Ascending aorta (tissue), 2 donors: ENCODE measurements around the gene FKRP. TPM values are rescaled to one million over a fixed set of nuclear protein-coding genes. Genes with fewer than 3 reads are reported as not detected.

Source experiments
- DNase-seq, 2 donors: peaks; one replicate each; pipeline ENCODE4 v3.0.0-alpha.2; 2019; ENCODE audit warnings: low spot score in 2 of 2
- H3K27ac ChIP-seq, 2 donors: fragments of 200-600 bp; sonication (generic); one replicate each; pipeline ENCODE4 v1.5.1; 2016 to 2017; ENCODE audit warnings: mild to moderate bottlenecking in 1 of 2
- H3K27me3 ChIP-seq: fragments of 200-600 bp; sonication (generic); one replicate; pipeline ENCODE4 v1.5.1; 2017
- H3K36me3 ChIP-seq, 2 donors: fragments of 200-600 bp; sonication (generic); one replicate each; pipeline ENCODE4 v1.5.1; 2016
- H3K4me1 ChIP-seq, 2 donors: fragments of 200-600 bp; sonication (generic); one replicate each; pipeline ENCODE4 v1.5.1; 2016 to 2017; ENCODE audit warnings: mild to moderate bottlenecking in 1 of 2
- H3K4me3 ChIP-seq, 2 donors: fragments of 200-600 bp; sonication (generic); one replicate each; pipeline ENCODE4 v1.5.1; 2016 to 2017; ENCODE audit warnings: mild to moderate bottlenecking in 1 of 2
- H3K9me3 ChIP-seq, 2 donors: fragments of 200-600 bp; sonication (generic); one replicate each; pipeline ENCODE4 v1.5.1; 2016
- intact Hi-C: fragments of 100-400 bp; cut with DNase I; formaldehyde crosslinking; loops from one replicate; pipeline ENCODE4 v1.15.1; 2023
- total RNA-seq: library from RNA; depleted of rRNA; stranded (reverse); fragments of >200 nt; gene quantifications from one replicate; pipeline ENCODE4 v1.1.0, GENCODE V29; 2016
- TF ChIP-seq, protein P1 (sequence below), 3 experiments: fragments of 200-600 bp in 2 of 3; fragments of 450-650 bp in 1 of 3; sonication (generic) in 2 of 3; IDR thresholded peaks; one replicate each; pipeline ENCODE4 v1.5.1; 2016 to 2019; ENCODE audit warnings: antibody characterized with exemption in 3 of 3, mild to moderate bottlenecking in 1 of 3, moderate library complexity in 1 of 3

Gene FKRP
- total RNA-seq, 1 donor from 2014 or later = 11.8 TPM

DNA sequence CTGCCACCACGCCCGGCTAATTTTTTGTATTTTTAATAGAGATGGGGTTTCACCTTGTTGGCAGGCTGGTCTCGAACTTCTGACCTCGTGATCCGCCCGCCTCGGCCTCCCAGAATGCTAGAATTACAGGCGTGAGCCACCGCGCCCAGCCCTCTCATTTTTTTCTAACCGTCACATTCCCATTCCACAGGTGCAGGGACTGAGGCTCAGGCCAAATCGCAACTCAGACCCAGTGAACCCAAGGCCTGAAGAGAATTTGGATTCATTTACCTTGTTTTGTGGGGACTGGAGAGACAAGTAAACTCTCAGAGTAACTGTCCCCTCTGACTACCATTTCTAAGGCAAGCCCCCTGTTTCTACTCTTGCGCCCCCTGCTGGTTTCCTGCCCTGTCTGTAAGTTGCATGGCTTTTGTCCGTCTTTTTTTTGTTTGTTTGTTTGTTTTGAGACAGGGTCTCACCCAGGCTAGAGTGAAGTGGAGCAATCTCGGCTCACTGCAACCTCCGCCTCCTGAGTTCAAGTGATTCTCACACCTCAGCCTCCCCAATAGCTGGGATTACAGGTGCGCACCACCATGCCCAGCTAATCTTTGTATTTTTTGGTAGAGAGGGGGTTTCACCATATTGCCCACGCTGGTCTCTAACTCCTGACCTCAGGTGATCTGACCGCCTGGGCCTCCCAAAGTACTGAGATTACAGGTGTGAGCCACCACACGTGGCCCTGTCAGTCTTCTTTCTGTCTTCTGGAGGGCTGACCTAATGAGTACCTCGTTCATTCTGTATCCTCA, 2.7 kb downstream of the FKRP start:
- H3K4me3 ChIP-seq = no peak overlapping the region
- peaks cover 0 to 14% of the 10 kb centered on the region in 2 donors for H3K36me3 ChIP-seq
- intact Hi-C loops = no loop called here
- H3K9me3 ChIP-seq = no peaks in the 10 kb centered on the region
- H3K27ac ChIP-seq = no peak overlapping the region
- H3K4me1 ChIP-seq = peaks cover 4 to 14% of the 10 kb centered on the region in 2 donors
- TF ChIP-seq, protein P1, sequence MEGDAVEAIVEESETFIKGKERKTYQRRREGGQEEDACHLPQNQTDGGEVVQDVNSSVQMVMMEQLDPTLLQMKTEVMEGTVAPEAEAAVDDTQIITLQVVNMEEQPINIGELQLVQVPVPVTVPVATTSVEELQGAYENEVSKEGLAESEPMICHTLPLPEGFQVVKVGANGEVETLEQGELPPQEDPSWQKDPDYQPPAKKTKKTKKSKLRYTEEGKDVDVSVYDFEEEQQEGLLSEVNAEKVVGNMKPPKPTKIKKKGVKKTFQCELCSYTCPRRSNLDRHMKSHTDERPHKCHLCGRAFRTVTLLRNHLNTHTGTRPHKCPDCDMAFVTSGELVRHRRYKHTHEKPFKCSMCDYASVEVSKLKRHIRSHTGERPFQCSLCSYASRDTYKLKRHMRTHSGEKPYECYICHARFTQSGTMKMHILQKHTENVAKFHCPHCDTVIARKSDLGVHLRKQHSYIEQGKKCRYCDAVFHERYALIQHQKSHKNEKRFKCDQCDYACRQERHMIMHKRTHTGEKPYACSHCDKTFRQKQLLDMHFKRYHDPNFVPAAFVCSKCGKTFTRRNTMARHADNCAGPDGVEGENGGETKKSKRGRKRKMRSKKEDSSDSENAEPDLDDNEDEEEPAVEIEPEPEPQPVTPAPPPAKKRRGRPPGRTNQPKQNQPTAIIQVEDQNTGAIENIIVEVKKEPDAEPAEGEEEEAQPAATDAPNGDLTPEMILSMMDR (IDR thresholded peaks at IDR 0.05) = peak in 2 of 3 experiments; percentile 70 to 72
- no peaks in the 10 kb centered on the region for H3K27me3 ChIP-seq
- no peak for DNase-seq

DNA sequence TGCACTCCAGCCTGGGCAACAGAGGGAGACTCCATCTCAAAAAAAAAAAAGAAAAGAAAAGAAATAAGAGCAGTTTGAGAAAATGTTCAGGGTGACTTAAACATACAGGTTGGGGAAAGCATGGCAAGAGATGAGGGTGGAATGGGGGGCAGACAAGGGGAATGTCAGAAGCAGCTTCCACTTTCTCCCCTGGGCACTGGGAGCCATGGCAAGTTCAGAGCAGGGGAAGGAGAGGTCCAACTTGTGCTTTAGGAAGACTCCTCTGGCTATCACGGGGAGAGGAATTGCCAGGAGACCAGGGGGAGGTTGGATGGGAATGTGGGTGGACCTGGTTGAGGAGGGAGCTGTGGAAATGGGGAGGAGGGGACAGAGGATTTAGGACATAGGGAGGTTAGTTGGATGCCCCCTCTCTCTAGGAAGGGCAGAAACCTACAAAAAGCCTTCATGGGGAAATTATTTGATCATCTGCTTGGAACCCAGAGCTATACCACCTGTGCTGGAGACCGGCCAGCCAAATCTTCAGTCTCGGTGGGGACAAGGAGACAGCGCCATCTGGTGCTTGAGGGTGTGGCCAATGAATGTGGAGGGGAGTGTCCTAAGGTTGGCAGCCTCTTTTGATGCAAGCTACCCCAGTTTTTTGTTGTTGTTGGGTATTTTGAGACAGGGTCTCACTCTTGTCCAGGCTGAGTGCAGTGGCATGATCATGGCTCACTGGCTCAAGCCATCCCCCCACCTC, 7.7 kb downstream of the FKRP start:
- intact Hi-C loops = no loop called here
- TF ChIP-seq, protein P1 (IDR thresholded peaks at IDR 0.05) = peak; percentile 9 to 21 (median 21)
- Histone ChIP-seq H3K27me3 (no peaks in the 10 kb centered on the region), H3K4me3 (no peak overlapping the region), H3K36me3 (peaks cover 9 to 21% of the 10 kb centered on the region in 2 donors), H3K27ac (no peak overlapping the region), H3K4me1 (no peaks in the 10 kb centered on the region), H3K9me3 (no peaks in the 10 kb centered on the region)
- no peak for DNase-seq

DNA sequence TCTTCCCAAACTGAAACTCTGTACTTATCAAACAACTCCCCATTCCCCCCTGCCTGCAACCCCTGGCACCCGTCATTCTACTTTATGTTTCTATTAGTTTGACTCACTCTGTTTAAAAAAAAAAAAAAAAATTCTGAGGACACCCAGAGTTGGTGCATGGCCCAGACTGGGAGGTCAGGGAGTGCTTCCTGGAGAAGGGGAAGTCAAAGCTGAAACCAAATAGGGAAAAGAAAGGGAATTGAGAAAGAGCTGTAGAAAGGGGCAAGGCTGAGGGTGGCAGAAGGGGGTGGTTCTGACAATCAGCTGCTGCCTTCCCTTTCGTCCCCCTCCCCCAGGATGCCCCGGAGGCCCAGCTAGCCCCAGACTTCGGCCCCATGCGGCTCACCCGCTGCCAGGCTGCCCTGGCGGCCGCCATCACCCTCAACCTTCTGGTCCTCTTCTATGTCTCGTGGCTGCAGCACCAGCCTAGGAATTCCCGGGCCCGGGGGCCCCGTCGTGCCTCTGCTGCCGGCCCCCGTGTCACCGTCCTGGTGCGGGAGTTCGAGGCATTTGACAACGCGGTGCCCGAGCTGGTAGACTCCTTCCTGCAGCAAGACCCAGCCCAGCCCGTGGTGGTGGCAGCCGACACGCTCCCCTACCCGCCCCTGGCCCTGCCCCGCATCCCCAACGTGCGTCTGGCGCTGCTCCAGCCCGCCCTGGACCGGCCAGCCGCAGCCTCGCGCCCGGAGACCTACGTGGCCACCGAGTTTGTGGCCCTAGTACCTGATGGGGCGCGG, 9.4 kb downstream of the FKRP start:
- TF ChIP-seq, protein P1 (IDR thresholded peaks at IDR 0.05) = no peak

DNA sequence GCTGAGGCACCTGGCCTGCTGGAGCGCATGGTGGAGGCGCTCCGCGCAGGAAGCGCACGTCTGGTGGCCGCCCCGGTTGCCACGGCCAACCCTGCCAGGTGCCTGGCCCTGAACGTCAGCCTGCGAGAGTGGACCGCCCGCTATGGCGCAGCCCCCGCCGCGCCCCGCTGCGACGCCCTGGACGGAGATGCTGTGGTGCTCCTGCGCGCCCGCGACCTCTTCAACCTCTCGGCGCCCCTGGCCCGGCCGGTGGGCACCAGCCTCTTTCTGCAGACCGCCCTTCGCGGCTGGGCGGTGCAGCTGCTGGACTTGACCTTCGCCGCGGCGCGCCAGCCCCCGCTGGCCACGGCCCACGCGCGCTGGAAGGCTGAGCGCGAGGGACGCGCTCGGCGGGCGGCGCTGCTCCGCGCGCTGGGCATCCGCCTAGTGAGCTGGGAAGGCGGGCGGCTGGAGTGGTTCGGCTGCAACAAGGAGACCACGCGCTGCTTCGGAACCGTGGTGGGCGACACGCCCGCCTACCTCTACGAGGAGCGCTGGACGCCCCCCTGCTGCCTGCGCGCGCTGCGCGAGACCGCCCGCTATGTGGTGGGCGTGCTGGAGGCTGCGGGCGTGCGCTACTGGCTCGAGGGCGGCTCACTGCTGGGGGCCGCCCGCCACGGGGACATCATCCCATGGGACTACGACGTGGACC, 10.1 kb downstream of the FKRP start:
- TF ChIP-seq, protein P1 (IDR thresholded peaks at IDR 0.05) = no peak
- intact Hi-C loops = loop anchor here (5.0 kb wide), 1 partner anchor 236 kb away; no protein-coding TSS in a partner anchor
- Histone ChIP-seq H3K4me1 (no peaks in the 10 kb centered on the region), H3K9me3 (no peaks in the 10 kb centered on the region), H3K36me3 (peaks cover 9 to 11% of the 10 kb centered on the region in 2 donors), H3K27ac (peak overlapping the region; percentile 58 to 73), H3K27me3 (no peaks in the 10 kb centered on the region), H3K4me3 (no peak overlapping the region)
- DNase-seq = no peak

More for the DNA sequence above, 9.4 kb downstream of the FKRP start:
- Histone ChIP-seq H3K4me3 (peak overlapping the region in 1 of 2 donors; percentile 6), H3K36me3 (peaks cover 9 to 17% of the 10 kb centered on the region in 2 donors), H3K27ac (peak overlapping the region; percentile 58 to 73), H3K4me1 (no peaks in the 10 kb centered on the region), H3K27me3 (no peaks in the 10 kb centered on the region), H3K9me3 (no peaks in the 10 kb centered on the region)
- intact Hi-C loops = loop anchor here (5.0 kb wide), 1 partner anchor 237 kb away; no protein-coding TSS in a partner anchor
- DNase-seq = peak in 1 of 2 donors; percentile 71

DNA sequence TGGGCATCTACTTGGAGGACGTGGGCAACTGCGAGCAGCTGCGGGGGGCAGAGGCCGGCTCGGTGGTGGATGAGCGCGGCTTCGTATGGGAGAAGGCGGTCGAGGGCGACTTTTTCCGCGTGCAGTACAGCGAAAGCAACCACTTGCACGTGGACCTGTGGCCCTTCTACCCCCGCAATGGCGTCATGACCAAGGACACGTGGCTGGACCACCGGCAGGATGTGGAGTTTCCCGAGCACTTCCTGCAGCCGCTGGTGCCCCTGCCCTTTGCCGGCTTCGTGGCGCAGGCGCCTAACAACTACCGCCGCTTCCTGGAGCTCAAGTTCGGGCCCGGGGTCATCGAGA, 10.7 kb downstream of the FKRP start:
- DNase-seq = no peak
- Histone ChIP-seq H3K9me3 (no peaks in the 10 kb centered on the region), H3K4me3 (no peak overlapping the region), H3K27me3 (no peaks in the 10 kb centered on the region), H3K36me3 (peaks cover 9 to 11% of the 10 kb centered on the region in 2 donors), H3K27ac (no peak overlapping the region), H3K4me1 (no peaks in the 10 kb centered on the region)
- TF ChIP-seq, protein P1 (IDR thresholded peaks at IDR 0.05) = no peak
- intact Hi-C loops = loop anchor here (5.0 kb wide), 1 partner anchor 236 kb away; no protein-coding TSS in a partner anchor
